ENCODE results near the gene GPC5.

The GPC5 gene

DNA sequence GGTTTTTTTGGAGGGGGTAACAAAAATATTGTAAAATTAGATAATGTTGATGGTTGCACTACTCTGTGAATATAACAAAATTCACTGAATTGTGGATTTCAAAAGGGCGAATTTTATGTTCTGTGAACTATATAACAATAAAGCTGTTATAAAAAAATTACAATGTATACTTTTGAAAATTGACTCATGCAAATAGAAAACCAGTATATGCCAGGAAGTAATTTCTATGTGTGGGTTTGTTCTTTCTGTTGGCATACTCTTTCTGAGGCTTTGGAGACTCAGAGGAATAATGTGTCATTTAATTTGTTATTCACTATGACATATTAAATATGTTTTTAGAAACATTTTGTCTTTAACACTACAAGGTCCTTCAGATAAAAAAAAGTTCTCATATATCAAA is 310.1 kb downstream of the GPC5 start:
- no peaks in the 10 kb centered on the region for H3K79me2 ChIP-seq (ENCODE audit: insufficient read depth, low read length)
- no peaks in the 10 kb centered on the region for H3K9me3 ChIP-seq (ENCODE audit: insufficient read depth, low read length)
- H3K27me3 ChIP-seq (ENCODE audit: low read length): no peaks in the 10 kb centered on the region
- no peaks in the 10 kb centered on the region for H3K36me3 ChIP-seq (ENCODE audit: low read length)
- no peaks in the 10 kb centered on the region for H4K20me1 ChIP-seq (ENCODE audit: low read depth, low read length)
- no peak overlapping the region for H3K27ac ChIP-seq (ENCODE audit: low read depth, low read length)
- H3K9me2 ChIP-seq (replicated peaks; ENCODE audit: insufficient read depth, low read length): no peaks in the 10 kb centered on the region
- H3K9ac ChIP-seq (ENCODE audit: low read length): no peak overlapping the region
- H2AFZ ChIP-seq (ENCODE audit: low read depth, low read length, severe bottlenecking): no peak overlapping the region
- no peaks in the 10 kb centered on the region for H3F3A ChIP-seq (ENCODE audit: insufficient read depth)
- TF ChIP-seq, protein P1, sequence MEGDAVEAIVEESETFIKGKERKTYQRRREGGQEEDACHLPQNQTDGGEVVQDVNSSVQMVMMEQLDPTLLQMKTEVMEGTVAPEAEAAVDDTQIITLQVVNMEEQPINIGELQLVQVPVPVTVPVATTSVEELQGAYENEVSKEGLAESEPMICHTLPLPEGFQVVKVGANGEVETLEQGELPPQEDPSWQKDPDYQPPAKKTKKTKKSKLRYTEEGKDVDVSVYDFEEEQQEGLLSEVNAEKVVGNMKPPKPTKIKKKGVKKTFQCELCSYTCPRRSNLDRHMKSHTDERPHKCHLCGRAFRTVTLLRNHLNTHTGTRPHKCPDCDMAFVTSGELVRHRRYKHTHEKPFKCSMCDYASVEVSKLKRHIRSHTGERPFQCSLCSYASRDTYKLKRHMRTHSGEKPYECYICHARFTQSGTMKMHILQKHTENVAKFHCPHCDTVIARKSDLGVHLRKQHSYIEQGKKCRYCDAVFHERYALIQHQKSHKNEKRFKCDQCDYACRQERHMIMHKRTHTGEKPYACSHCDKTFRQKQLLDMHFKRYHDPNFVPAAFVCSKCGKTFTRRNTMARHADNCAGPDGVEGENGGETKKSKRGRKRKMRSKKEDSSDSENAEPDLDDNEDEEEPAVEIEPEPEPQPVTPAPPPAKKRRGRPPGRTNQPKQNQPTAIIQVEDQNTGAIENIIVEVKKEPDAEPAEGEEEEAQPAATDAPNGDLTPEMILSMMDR (IDR thresholded peaks at IDR 0.05; ENCODE audit: insufficient read depth, low read length, poor library complexity, severe bottlenecking): no peak
- no peak for TF ChIP-seq EZH2phosphoT487 (conservative IDR thresholded peaks at IDR 0.05; ENCODE audit: low read length)
- H3K4me2 ChIP-seq (ENCODE audit: low read depth, low read length, poor library complexity, severe bottlenecking): no peak overlapping the region
- no peak overlapping the region for H3K4me3 ChIP-seq (ENCODE audit: insufficient read depth, low read length, poor library complexity, severe bottlenecking)

GRCh38 chr13:91709180-91709579 is 310.8 kb downstream of the GPC5 start:
- H3K36me3 ChIP-seq (ENCODE audit: low read length): no peaks in the 10 kb centered on the region
- no peak overlapping the region for H2AFZ ChIP-seq (ENCODE audit: low read depth, low read length, severe bottlenecking)
- no peaks in the 10 kb centered on the region for H3K9me3 ChIP-seq (ENCODE audit: insufficient read depth, low read length)
- H3K9ac ChIP-seq (ENCODE audit: low read length): no peak overlapping the region
- H3K4me2 ChIP-seq (ENCODE audit: low read depth, low read length, poor library complexity, severe bottlenecking): no peak overlapping the region
- no peaks in the 10 kb centered on the region for H3K79me2 ChIP-seq (ENCODE audit: insufficient read depth, low read length)
- no peaks in the 10 kb centered on the region for H3K27me3 ChIP-seq (ENCODE audit: low read length)
- H4K20me1 ChIP-seq (ENCODE audit: low read depth, low read length): no peaks in the 10 kb centered on the region
- no peaks in the 10 kb centered on the region for H3K9me2 ChIP-seq (replicated peaks; ENCODE audit: insufficient read depth, low read length)
- no peaks in the 10 kb centered on the region for H3F3A ChIP-seq (ENCODE audit: insufficient read depth)
- no peak overlapping the region for H3K4me3 ChIP-seq (ENCODE audit: insufficient read depth, low read length, poor library complexity, severe bottlenecking)
- no peak overlapping the region for H3K27ac ChIP-seq (ENCODE audit: low read depth, low read length)
- TF ChIP-seq EZH2phosphoT487 (conservative IDR thresholded peaks at IDR 0.05; ENCODE audit: low read length): no peak
- TF ChIP-seq, protein P1 (IDR thresholded peaks at IDR 0.05; ENCODE audit: insufficient read depth, low read length, poor library complexity, severe bottlenecking): no peak

- Histone ChIP-seq H3K27me3 (ENCODE audit: low read length) (no peaks in the 10 kb centered on the region), H3F3A (ENCODE audit: insufficient read depth) (no peaks in the 10 kb centered on the region), H4K20me1 (ENCODE audit: low read depth, low read length) (no peaks in the 10 kb centered on the region), H3K36me3 (ENCODE audit: low read length) (no peaks in the 10 kb centered on the region), H3K4me3 (ENCODE audit: insufficient read depth, low read length, poor library complexity, severe bottlenecking) (no peak overlapping the region), H2AFZ (ENCODE audit: low read depth, low read length, severe bottlenecking) (no peak overlapping the region), H3K79me2 (ENCODE audit: insufficient read depth, low read length) (no peaks in the 10 kb centered on the region), H3K27ac (ENCODE audit: low read depth, low read length) (no peak overlapping the region), H3K9me2 (replicated peaks; ENCODE audit: insufficient read depth, low read length) (no peaks in the 10 kb centered on the region), H3K9me3 (ENCODE audit: insufficient read depth, low read length) (no peaks in the 10 kb centered on the region), H3K4me2 (ENCODE audit: low read depth, low read length, poor library complexity, severe bottlenecking) (no peak overlapping the region), H3K9ac (ENCODE audit: low read length) (no peak overlapping the region)
- TF ChIP-seq, protein P1 (IDR thresholded peaks at IDR 0.05; ENCODE audit: insufficient read depth, low read length, poor library complexity, severe bottlenecking): no peak
- TF ChIP-seq EZH2phosphoT487 (conservative IDR thresholded peaks at IDR 0.05; ENCODE audit: low read length): no peak
Observed at GRCh38 chr13:91710733-91711132, 312.3 kb downstream of the GPC5 start.

Measured in SU-DHL-6 (cell line).